GM19239 (cell line): Measurements from ENCODE around the gene C1orf174.

Experiments used
- DNase-seq: peaks from one replicate; pipeline ENCODE4 v3.0.0; 2011; ENCODE audit warnings: low spot score; ENCODE audit not compliant: insufficient read length
- FAIRE-seq: peaks from 2 replicates; lab custom pipeline; 2011; peaks lifted over from hg19 to GRCh38; lab: Jason Lieb, UNC

The C1orf174 gene

GRCh38 chr1:3879787-3880428 is 20.2 kb downstream of the C1orf174 start:
- DNase-seq (no peak), FAIRE-seq (no peak)

- DNase-seq (no peak), FAIRE-seq (no peak)
Observed at GRCh38 chr1:3879099-3879498, 21.0 kb downstream of the C1orf174 start.

DNA sequence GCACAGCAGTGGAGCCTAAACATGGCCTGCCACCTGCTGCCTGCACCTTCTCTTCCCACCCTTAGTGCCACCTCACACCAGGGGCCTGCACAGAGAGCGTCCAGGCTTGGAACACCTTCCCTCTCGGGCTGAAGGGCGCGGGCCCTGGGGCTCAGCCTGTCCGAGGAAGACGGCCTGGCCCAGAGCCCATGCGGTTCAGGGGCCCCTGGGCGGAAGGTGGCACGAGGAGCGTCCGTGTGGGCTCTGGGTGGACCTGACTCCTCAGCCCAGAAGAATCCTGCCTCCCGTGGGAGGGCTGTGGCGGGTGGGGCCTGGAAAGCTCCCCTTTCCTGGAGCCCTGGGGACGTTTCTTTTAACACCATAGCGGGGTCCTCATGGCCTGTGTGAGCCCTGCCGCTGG is 23.4 kb downstream of the C1orf174 start:
- no peak for FAIRE-seq
- no peak for DNase-seq

- no peak for DNase-seq
- FAIRE-seq: no peak
Observed at GRCh38 chr1:3874736-3875135, 25.3 kb downstream of the C1orf174 start.

GRCh38 chr1:3872546-3872945 is 27.5 kb downstream of the C1orf174 start:
- FAIRE-seq (no peak), DNase-seq (no peak)

DNA sequence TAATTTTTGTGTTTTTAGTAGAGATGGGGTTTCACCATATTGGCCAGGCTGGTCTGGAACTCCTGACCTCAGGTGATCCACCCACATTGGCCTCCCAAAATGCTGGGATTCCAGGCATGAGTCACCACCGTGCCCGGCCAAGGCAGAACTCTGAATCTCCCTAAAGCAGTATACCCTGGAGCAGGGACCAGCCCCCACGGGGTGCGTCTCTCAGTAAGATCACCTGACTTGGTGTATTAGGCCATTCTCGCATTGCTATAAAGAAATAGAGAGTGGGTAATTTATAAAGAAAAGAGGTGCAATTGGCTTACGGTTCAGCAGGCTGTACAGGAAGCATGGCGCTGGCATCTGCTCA is 28.6 kb downstream of the C1orf174 start:
- FAIRE-seq: no peak
- no peak for DNase-seq

DNA sequence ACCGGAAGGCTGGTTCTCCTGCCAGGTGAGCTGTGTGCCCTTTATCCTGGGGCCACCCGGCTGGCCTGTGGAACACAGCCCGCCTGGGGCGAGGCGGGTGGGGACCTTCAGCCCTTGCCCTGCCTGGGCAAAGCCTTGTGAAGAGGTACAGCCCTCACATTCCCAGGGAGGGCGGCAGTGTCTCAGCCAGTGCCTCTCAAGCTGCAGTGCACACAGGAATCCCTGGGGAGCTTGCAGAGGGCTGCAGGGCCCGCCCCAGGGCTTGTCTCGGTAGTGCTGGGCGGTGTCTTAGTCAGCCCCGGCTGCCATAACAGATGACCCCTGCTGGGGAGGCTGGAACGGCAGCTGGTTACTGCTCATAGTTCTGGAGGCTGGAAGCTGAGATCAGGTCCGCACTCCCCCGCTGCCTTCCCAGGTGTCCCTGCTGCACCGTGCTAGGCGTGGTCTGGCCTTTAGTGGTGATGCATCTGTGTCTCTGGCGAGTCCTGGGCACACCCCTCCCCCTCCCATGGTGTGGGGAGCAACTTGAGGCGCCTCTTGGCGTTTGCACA is 30.2 kb downstream of the C1orf174 start:
- DNase-seq: no peak
- no peak for FAIRE-seq

GRCh38 chr1:3868464-3869006 is 31.5 kb downstream of the C1orf174 start:
- DNase-seq: no peak
- FAIRE-seq: no peak

DNA sequence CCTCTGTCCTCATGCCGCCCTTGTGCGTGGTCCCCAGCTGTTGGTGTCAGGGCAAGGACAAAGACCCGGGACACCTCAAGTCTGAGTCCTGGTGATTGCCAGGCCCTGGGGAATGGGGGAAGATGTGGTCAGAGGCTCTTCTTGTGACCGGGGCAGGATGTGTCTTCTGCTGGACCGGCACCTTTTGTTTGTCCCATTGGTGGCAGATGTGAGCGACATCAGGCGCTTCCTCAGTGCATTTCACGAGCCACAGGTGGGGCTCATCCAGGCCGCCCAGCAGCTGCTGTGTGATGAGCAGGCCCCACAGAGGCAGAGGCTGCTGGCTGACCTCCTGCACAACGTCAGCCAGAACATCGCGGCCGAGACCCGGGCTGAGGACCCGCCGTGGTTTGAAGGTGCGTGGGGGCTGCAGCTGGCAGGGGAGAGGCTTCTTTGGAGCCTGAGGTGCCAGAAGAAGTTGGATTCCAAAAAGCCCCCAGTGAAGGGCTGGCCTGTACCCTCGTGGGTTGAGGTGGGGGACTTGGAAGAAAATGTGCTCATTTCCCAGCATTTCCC is 34.4 kb downstream of the C1orf174 start:
- FAIRE-seq: no peak
- DNase-seq: no peak

GRCh38 chr1:3864884-3865283 is 35.2 kb downstream of the C1orf174 start:
- FAIRE-seq (no peak), DNase-seq (no peak)

DNA sequence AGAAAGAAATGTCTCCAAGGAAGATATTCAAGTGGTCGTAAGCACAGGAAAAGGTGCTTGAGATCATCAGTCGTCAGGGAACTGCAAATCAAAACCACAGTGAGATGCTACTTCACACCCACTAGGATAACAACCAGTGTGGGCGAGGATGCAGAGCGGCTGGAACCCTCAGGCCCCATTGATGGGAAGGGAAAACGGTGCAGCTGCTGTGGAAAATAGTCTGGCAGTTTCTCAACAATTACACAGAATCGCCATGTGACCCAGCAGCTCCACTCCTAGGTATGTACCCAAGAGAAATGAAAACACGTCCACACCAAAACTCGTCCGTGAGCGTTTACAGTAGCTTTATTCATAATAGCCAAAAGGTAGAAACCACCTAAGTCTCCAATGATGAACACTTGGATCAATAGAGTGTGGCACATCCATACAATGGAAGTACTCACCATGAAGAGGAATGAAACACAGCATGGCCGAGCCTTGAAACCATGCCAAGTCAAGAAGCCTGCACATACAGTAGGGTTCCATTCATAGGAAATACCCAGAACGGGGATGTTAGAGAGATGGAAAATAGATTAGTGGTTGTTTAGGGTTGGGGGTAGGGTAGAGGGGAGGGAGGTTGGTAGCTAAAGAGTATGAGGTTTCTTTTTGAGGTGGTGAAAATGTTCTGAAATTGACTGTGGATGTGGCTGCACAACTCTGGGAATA is 36.7 kb downstream of the C1orf174 start:
- no peak for DNase-seq
- FAIRE-seq: no peak

DNA sequence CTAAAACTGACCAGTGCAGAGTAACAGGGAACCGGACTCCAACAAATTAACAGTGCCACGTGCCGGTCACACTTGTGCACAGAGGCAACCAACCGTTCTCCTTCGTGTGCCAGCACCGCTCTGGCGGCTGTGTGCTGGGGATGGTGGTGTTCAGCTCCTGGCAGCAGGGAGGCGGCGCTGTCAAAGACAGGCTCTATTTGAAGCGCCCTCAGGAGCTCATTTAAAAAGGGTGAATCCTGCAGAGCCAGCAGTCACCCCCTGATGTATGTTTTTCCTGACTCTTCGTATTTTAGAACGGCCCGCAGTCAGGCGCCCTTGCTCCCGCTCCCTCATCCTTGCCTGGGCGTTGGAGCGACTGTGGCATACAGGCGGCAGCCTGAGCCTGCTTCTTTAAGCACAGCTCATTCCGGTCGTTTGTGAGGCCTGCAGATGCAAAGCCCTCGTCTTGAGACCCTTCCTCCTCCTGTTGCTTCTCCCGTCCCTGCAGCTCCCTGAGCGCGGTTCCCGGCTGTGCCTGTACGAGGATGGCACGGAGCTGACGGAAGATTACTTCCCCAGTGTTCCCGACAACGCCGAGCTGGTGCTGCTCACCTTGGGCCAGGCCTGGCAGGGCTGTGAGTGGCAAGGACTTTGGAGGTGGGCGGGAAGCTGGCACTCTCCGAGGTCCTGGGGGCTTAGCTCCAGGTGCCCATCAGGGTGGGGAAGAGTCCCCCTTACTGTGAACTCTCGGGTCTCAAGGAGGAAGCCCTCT is 41.7 kb downstream of the C1orf174 start:
- no peak for DNase-seq
- FAIRE-seq: no peak

- FAIRE-seq: no peak
- DNase-seq: no peak
Observed at GRCh38 chr1:3857791-3858129, 42.3 kb downstream of the C1orf174 start.

DNA sequence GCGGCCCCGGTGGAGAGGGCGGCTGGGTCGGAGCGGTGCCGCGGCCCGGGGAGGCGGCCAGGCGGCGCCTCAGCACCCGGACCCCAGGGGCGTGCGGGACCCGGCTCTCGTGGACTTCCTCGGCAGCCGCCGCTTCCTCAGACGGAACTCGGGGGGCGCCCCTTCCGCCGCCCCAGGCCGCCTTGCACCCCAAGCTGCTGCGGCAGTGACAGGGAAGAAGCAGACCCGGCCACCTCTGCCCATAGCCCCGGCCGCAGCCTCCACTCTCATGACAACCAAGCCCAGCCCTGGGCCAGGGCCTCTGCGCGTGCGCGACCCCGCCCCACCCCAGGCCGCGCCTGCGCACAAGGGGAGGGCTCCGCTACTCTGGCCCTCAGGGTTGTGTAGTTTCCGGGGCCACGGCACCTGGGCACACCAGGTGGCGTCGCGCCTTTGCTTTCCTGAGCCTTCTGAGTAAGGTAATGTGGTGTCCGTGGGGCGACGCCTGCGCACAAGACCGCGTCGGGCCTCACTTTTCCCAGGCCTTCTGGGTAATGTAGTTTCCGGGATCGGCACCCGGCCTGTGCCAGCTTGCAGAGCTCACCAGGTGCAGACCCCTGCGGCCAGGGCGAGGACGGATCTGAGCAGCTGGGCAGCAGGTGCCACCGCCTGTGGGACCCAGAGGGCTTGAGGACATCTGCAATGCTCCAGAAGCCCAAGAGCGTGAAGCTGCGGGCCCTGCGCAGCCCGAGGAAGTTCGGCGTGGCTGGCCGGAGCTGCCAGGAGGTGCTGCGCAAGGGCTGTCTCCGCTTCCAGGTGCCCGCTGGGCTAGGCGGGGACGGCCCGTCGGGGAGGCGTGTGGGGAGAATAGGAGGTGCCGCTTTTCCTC is 42.9 kb downstream of the C1orf174 start, which contains the start of the genes CEP104 and DFFB:
Gene CEP104, minus strand, starts transcription at position 289 of the 868 bp plus-strand sequence. CDS start 4,804 bp downstream, outside the sequence.
Gene DFFB, plus strand, starts transcription at position 554 of the 868 bp plus-strand sequence. Its CDS starts 128 bp downstream, at position 682.
- FAIRE-seq: peak; percentile 98
- DNase-seq: peak; percentile 100

DNA sequence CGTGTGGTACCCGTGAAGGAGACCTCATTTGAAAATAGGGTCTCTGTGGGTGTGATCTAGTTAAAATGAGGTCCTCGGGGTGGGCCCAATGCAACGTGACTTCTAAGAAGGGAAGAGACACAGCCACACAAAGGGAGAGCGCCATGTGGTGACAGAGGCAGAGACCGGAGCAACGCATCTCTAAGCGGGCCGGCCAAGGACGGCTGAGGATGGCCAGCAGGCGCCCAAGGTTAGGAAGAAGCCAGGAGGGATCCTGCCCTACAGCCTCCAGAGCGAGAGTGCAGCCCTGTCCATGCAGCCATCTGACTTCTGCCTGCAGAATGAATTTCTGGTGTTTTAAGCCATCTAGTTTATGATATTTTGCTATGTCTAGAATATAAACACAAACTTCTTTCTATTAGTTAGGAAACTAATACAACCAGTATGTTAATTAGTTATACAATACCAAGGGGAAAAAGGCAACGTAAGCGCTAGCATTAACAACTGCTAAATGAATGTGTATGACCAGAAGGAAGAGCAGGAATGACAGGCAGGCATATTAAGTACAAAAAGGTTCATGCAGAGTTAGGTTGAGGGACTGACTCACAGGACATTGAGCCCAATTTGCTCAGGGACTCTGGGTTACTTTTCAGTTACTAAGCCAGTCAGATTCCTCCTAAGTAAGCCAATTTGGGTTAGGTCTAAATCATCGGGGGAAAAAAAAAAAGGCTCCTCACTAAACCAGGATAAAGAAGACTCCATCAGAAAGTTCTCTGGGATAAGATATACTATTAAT is 47.2 kb downstream of the C1orf174 start:
- DNase-seq (no peak), FAIRE-seq (no peak)

DNA sequence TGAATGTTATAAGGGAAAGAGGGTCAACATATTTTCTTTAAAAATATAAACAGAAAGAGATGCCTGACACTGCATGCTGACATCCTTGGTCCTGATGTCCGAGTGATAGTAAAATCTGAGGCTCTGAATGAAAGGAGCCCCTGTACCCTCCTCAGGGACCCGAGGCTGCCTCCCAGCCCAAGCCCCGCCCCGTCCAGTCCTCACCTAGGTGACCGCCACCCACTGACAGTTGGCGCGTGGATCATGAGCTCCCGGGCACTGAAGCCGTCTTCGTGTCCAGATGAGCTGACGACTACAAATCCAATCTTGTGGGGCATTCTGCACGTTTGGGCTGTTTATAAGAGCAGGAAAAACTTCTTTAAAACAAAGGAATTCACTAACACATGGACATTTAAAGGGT is 48.0 kb downstream of the C1orf174 start:
- DNase-seq: no peak
- no peak for FAIRE-seq

- DNase-seq (no peak), FAIRE-seq (no peak)
Observed at GRCh38 chr1:3851292-3851691, 48.8 kb downstream of the C1orf174 start.

DNA sequence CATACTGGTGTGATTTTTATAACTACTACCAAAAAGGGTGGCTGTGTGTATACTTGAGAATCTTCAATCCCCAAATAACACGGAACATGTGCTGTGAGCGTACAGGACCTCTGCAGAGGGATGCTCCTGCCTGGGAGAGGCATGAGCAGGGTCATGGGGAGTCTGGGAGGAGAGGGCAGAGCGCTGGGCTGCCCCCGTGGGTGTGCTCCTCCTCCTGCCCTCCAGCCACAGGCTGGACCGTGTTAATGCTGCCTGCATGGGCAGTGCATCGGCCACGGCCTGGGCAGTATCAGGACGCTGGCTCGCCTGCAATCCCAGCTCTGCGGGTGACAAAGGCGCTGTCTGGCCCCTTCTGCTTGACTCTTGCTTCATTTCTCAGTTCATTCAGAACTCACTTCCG is 49.2 kb downstream of the C1orf174 start:
- no peak for FAIRE-seq
- DNase-seq: no peak

DNA sequence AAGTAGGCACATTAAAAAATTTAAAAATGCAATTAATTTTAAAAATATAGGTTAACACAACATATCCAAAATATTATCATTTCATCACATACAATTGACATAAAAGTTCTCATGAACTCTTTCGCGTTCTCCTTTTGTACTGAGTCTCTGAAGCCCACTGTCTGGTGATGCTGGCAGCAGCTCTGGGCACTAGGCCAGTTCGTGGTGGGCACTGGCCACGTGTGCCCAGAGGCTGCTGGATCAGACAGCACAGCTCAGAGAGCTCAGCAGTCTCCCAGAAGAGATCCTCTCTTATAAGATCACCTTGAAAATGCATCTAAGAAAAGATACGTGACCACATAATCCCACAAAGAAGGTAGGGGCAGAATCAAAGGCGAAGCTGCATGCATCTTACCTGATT is 53.0 kb downstream of the C1orf174 start:
- FAIRE-seq (no peak), DNase-seq (no peak)
